LNCAP (cell line): ENCODE results near the gene TPM4.

Experiments
- TF ChIP-seq, protein P1 (sequence below): fragments of 450-650 bp; IDR thresholded peaks from 2 replicates; pipeline ENCODE4 v1.5.1; 2017; ENCODE audit warnings: mild to moderate bottlenecking

Gene TPM4

DNA sequence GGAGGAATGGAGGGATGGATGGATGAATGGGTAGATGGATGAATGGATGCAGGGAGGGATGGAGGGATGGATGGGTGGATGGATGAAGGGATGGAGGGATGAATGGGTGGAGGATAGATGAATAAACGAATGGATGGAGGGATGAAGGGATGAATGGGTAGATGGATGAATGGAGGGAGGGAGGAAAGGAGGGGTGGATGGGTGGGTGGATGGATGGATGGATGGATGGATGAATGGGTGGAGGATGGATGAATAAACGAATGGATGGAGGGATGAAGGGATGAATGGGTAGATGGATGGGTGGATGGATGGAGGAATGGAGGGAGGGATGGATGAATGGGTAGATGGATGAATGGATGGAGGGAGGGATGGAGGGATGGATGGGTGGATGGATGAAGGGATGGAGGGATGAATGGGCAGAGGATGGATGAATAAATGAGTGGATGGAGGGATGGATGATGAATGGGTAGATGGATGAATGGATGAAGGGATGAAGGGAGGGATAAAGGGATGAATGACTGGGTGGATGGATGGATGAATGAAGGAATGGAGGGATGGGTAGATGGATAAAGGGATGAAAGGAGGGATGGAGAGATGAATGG is 33.0 kb upstream of the TPM4 start:
- TF ChIP-seq, protein P1, sequence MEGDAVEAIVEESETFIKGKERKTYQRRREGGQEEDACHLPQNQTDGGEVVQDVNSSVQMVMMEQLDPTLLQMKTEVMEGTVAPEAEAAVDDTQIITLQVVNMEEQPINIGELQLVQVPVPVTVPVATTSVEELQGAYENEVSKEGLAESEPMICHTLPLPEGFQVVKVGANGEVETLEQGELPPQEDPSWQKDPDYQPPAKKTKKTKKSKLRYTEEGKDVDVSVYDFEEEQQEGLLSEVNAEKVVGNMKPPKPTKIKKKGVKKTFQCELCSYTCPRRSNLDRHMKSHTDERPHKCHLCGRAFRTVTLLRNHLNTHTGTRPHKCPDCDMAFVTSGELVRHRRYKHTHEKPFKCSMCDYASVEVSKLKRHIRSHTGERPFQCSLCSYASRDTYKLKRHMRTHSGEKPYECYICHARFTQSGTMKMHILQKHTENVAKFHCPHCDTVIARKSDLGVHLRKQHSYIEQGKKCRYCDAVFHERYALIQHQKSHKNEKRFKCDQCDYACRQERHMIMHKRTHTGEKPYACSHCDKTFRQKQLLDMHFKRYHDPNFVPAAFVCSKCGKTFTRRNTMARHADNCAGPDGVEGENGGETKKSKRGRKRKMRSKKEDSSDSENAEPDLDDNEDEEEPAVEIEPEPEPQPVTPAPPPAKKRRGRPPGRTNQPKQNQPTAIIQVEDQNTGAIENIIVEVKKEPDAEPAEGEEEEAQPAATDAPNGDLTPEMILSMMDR: no peak

DNA sequence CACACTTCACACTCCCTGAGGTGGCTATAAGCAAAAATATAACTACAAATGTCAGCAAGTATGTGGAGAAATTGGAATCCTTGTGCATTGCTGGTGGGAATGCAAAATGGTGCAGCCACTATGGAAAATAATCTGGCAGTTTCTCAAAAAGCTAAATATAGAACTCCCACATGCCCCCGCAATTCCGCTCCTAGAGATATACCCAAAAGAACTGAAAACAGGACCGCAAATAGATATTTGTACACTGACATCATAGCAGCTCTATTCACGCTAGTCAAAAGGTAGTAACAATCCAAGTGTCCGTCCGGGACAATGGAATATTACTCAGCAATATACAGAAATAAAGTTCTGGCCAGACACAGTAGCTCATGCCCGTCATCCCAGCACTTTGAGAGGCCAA is 31.5 kb upstream of the TPM4 start:
- TF ChIP-seq, protein P1: no peak

DNA sequence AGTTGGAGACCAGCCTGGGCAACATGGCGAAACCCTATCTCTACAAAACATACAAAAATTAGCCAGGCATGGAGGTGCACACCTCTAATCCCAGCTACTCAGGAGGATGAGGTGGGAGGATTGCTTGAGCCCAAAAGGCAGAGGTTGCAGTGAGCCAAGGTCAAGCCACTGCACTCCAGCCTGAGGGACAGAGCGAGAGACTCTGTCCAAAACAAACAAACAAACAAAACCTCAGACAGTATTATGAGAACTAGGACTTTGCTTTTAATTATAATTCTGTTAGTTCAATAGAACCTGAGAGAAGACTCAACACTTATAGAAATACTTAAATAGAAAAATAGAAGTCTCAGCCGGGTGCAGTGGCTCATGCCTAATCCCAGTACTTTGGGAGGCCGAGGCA is 31.1 kb upstream of the TPM4 start:
- TF ChIP-seq, protein P1: no peak

DNA sequence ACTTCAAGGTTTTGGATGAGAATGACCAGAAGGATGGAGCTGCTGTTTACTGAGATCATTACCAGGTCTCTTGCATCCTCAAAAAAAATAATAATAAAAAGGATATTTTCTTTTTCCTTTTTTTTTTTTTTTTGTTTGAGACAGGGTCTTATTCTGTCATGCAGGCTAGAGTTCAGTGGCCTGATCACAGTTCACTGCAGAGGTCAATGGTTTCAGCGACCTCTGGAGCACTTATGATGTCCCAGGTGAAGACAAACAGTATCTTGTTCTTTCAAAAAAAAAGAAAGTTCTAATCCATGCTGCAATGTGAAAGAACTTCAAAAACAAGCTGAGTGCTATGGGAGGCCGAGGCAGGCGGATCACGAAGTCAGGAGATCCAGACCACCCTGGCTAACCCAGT is 30.4 kb upstream of the TPM4 start:
- TF ChIP-seq, protein P1: no peak

- TF ChIP-seq, protein P1: no peak
These were observed 27.7 kb upstream of the TPM4 start for GRCh38 chr19:16048583-16048982.

- TF ChIP-seq, protein P1: no peak
These were observed 24.9 kb upstream of the TPM4 start for GRCh38 chr19:16051254-16052025.

GRCh38 chr19:16052353-16052752 is 23.9 kb upstream of the TPM4 start:
- TF ChIP-seq, protein P1: no peak
